Skin epidermis (tissue), 12 donors: Measurements from ENCODE around the gene CBY2.
"Not testable (repeated sequence)": the region's sequence is repeated elsewhere in the genome, so short reads cannot be mapped to it uniquely, and the experiment has no call there.

Source experiments
- H3K27ac ChIP-seq, 21 experiments: fragments of 200-600 bp; sonication (generic) in 11 of 21; one replicate each; pipeline ENCODE4 v1.5.0; 2020; ENCODE audit warnings: mild to moderate bottlenecking in 3 of 21, inconsistent platforms in 2 of 21, moderate library complexity in 2 of 21
- H3K4me3 ChIP-seq, 7 experiments: fragments of 200-600 bp; sonication (generic) in 2 of 7; one replicate each; pipeline ENCODE4 v1.5.0; 2020; ENCODE audit warnings: inconsistent platforms in 2 of 7, mild to moderate bottlenecking in 2 of 7, moderate library complexity in 1 of 7

Gene CBY2

GRCh38 chr13:45733361-45733760 lies 31.2 kb downstream of the CBY2 start:
- Histone ChIP-seq H3K4me3 (no peak overlapping the region), H3K27ac (no peak overlapping the region)

- H3K27ac ChIP-seq = no peak overlapping the region
- H3K4me3 ChIP-seq = no peak overlapping the region
Measured at GRCh38 chr13:45737571-45738017, 35.5 kb downstream of the CBY2 start.

DNA sequence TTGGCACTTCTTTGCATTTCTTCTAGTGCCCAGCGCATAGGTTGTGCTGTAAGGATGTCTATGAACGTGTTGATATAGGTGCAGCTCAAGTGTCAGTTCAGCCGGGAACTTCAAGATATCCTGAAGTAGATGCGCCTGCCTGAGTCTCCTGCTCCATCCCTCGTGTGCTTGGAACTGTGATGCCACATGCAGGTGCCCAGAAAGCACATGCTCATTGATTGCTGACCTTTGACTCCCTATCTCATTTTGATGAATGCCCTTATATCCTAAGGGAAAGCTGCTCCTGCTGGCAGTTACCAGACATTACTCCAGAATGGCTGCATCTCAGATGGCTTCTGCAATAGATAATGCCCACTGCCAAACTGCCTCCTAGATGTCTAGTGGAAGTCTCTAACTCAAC lies 40.9 kb downstream of the CBY2 start:
- Histone ChIP-seq H3K4me3 (no peak overlapping the region), H3K27ac (no peak overlapping the region)

DNA sequence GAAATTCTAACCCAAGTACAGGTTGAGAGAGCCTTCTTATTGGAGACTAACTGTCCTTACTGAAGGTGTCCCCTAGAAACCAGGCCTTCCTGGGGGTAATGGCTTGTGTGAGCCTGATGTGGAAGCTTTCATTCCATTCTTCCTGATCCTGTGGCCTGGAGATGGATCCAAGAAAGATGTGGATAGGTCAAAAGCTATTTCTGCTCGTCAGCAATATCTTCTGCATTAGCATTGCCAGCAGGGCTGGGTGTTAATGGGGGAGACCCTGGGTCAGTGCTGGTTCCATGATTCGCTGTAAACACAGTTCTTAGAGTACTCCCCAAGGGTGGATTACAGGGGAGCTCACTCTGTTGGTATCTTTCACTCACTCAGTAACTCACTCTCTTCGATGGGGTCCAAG lies 42.9 kb downstream of the CBY2 start:
- Histone ChIP-seq H3K27ac (no peak overlapping the region), H3K4me3 (no peak overlapping the region)

DNA sequence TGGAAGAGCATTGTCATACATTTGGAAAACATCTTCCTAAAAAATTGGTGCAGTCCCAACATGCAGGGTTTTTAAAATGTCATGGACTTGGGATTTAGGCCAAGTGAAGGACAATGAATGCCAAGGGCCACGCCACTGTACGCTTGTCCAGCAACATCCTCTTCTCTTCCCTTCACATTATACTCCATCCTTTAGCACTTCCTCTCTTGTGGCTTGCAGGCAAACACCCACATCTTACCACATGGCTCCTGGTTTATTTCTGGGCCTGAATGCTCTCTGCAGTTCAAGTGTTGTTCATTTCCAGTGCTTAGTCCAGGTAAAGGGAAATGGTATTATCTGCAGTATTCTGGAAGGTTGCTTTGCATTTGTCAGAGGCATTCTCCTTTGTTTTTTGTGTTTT lies 45.0 kb downstream of the CBY2 start:
- H3K27ac ChIP-seq = no peak overlapping the region
- no peak overlapping the region for H3K4me3 ChIP-seq

DNA sequence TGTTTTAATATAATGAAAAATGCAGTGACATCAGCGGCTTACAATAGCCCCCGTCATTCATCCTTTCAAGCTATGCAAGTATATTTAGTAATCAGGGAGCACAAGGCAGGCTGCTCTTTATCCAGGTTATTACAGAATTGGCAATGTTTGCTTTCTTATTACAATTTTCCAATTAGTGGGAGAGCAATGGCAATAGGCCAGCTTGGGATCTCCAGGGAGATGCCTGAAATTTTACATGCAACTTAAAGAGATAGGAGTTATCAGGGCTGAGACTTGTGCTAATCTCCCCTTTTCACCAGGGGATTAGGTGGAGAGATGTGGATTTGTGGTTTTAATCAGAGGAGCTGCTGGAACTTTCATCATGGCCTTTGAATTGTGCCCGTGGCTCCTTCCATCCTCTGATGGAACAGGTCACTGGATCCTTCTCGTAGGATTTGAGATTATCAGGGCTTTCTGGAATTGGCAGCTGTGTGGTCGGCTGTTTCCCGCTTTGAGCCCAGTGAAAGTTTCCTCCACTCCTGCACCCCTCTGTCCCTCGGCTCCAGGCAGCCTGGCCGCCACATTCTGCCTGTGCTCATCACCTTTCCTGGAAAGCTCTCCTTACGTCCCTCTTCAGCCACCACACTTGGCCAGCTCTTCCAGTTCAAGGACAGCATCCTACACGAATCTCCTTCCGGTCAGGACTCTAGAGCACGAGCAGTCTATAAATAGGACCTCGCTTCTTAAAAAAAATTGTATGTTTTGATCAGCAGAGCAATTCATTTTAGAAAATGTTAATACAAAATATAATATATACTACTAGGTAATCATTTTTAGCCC lies 47.0 kb downstream of the CBY2 start:
- H3K27ac ChIP-seq = no peak overlapping the region
- H3K4me3 ChIP-seq = no peak overlapping the region

DNA sequence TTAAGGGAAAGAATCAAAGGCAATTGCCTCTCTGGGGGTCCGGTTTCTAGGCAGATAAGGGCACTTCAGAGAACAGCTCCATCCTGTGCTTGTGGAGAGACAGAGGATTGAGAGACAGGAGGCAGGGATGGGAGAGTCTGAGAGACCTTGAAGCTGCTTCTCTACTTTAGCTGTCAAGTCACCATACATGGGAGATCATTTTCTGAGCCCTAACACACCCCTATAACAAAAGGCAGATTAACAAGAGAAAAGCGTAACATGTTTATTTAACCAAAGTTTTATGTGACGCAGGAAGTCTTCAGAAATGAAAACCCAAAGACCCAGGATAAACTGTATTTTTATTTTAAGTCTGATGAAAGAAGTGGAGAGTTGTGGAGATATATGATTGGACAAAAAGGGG lies 48.4 kb downstream of the CBY2 start:
- Histone ChIP-seq H3K4me3 (no peak overlapping the region), H3K27ac (no peak overlapping the region)

- no peak overlapping the region for H3K4me3 ChIP-seq
- H3K27ac ChIP-seq = no peak overlapping the region
Measured at GRCh38 chr13:45751885-45752284, 49.8 kb downstream of the CBY2 start.

DNA sequence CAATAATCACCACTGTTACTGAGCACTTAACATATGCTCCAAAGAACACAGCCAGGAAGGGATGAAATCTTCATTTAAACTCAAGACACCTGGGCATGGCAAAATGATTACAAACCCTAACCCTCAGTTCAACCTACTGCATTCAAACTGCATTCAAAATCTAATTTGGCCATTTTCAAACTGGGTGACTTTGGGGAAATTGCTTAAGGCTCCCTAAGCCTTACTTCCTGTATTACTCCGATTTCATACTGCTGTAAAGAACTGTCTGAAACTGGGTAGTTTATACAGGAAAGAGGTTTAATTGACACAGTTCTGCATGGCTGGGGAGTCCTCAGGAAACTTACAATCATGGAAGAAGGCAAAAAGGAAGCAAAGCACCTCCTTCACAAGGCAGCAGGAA lies 50.4 kb downstream of the CBY2 start:
- no peak overlapping the region for H3K27ac ChIP-seq
- H3K4me3 ChIP-seq = no peak overlapping the region

- H3K27ac ChIP-seq, H3K4me3 ChIP-seq: not testable (repeated sequence)
Measured at GRCh38 chr13:45756498-45756897, 54.4 kb downstream of the CBY2 start.

DNA sequence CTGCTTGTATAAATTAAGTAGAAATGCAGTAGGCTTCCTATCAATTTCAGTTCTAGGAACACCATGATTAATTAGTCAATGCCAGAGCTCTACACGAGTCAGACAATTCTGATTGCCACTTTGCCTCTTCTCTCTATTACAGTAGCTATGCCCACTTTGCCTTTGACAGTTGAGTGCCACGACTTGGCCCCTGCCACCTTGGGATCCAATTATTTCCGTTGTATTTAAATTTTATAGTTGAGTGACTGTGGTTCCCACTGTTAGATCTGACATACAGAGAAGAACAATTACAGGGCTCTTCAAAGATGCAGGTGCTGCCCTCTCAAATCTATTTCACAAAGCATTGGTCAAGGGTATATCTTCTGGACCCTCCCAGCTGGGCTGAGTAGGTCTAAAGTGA lies 55.5 kb downstream of the CBY2 start:
- H3K4me3 ChIP-seq, H3K27ac ChIP-seq: not testable (repeated sequence)

DNA sequence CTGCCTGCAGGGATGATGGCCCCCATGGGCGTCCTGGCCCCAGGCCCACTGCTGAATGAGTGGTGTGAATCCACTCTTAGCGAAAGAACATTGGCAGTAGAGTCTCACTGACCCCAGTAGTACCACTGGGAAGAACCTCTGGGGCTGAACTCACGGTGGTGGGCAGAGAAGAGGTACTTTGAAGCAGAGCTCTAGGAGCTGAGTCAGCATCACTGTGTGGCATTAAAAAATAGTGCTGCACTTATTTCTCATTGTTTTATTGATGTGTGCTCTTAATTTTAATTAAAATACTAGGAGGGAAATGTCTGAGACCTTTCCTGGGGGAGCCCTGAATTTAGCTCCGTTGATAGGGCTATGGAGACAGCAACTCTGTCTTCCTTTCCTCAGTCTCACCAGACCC lies 61.3 kb downstream of the CBY2 start:
- Histone ChIP-seq H3K4me3 (no peak overlapping the region), H3K27ac (no peak overlapping the region)
